Stimulated activated CD8-positive, alpha-beta memory T cell treated with anti-CD3 and anti-CD28 coated beads, Interleukin-12 subunit alpha, Interleukin-12 subunit beta, amount 100 ng/mL, for 1 hour (primary cell): ENCODE measurements around the gene RPAIN.
"Not testable (repeated sequence)": the region's sequence is repeated elsewhere in the genome, so short reads cannot be mapped to it uniquely, and the experiment has no call there.

Experiments used
- DNase-seq: peaks from one replicate; pipeline ENCODE4 v3.0.0-alpha.2; 2020; ENCODE audit warnings: low read depth

RPAIN gene

GRCh38 chr17:5429191-5429887 is 9.4 kb downstream of the RPAIN start:
- DNase-seq = no peak

GRCh38 chr17:5430413-5430999 is 10.5 kb downstream of the RPAIN start:
- DNase-seq = no peak

GRCh38 chr17:5431234-5431633 is 11.3 kb downstream of the RPAIN start:
- DNase-seq = not testable (repeated sequence)

GRCh38 chr17:5431949-5432556 is 12.1 kb downstream of the RPAIN start:
- no peak for DNase-seq

DNA sequence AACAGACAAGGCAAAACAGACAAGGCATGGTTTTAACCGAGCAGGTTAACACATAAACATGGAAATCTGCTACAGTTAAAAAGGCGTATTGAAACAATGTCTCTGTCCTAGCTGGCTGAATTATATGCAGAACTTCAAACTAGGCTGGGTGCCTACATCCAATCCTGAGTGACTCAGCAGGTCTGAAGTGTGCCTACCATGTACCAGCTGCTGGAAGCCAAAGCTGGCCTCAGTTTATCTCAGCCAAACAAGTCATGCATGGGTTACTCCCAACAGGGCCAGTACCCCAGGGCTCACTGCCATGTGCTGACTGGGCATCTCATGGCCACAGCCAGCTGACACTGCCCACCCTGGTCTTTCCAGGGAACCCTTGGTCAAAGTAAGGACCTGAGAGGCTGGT is 15.0 kb downstream of the RPAIN start:
- no peak for DNase-seq

DNA sequence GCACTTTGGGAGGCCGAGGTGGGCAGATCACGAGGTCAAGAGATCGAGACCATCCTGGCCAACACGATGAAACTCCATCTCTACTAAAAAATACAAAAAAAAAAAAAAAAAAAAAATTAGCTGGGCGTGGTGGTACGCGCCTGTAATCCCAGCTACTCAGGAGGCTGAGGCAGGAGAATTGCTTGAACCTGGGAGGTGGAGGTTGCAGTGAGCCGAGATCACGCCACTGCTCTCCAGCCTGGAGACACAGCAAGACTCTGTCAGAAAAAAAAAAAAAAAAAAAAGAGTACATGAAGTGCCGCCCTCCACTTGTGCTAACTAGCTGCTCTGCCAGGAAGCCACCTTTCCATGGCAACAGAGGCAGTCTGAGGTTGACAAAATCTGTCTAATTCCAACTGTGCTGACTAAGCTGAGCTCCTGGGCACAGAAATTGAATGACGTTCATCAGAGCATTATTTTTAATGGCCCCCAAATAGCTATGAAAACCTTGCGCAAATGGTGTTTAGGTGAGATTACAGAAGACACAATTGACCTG is 15.9 kb downstream of the RPAIN start:
- not testable (repeated sequence) for DNase-seq

- no peak for DNase-seq
Measured at GRCh38 chr17:5437721-5438317, 17.8 kb downstream of the RPAIN start.

GRCh38 chr17:5438716-5439445 is 18.9 kb downstream of the RPAIN start, which contains the start of gene C1QBP:
C1QBP (minus strand) TSS chr17:5439155; CDS start chr17:5439073, 82 bp downstream.
- peak; percentile 84 for DNase-seq

- DNase-seq = no peak
Measured at GRCh38 chr17:5439446-5439764, 19.4 kb downstream of the RPAIN start.

DNA sequence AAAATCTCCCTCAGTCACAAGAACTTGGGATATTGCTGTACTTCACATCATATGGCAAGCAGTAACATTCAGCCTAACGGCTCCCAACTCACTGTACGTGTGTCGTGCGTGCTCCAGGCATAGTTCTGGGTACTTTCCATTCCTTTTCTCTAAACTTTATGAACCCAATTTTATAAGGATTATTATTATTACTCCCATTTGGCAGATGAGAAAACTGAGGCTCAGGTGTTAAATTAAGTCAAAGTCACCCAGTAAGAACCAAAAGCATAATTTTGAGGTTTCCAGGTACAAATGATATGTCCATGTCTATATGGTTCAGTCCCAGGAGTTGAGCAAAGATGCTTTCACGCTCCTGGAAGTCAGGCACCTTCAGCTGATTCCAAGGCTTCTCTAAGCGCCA is 23.7 kb downstream of the RPAIN start:
- no peak for DNase-seq

GRCh38 chr17:5444209-5444608 is 24.2 kb downstream of the RPAIN start:
- DNase-seq = no peak

DNA sequence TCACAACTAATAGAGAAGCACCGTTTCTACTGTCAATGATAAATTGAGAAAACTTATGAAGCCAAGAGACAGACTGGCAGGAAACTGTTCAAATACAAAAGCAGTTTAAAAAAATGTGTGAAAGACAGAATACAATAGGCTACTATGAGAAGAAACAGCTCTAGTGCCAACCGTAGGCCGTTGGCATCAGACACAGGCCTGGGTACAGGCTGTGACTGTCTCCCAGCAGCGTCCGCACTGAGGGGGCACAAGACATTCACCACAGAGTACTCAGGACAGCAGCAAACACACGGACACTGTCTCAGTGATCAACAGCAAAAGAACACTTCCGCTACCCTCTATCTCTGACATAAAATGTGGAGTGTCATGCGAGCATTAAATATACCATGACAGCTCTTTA is 26.8 kb downstream of the RPAIN start:
- DNase-seq = no peak

DNA sequence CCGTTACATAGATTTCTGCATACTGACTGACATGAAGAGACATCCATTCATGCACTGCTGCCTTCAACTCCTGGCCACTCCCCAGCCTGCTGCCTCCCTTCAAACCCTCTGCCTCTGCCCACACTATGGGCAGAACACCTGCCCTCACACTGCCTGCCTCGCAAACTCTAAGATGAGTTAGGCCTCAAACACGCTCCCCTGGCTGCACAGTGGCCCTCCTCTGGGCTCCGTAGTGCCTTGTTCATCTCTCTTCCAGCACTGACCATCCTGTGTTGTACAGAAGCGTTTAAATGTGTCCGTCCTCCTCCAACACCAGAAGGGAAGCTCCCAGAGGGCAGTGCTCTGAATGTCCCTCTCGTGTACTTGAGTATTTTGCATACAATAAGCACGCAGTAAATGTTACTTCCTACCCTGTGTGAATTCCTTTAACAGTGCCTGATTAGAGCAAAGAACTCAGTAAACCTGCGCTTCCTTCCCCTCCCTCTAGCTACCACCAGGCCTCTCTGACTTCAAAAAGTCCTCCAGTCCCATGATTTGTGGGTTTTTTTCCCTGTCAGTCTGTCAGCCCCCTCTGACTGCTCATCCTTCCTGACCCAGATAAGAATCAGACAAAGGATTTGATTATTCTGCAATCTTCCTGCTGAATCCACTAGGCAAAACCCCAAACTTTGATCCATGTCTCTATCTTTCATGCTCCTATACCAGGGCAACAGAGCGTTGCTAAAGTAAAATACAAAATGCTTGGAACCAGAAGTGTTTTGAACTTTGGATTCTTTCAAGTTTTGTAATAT is 44.9 kb downstream of the RPAIN start:
- no peak for DNase-seq

- no peak for DNase-seq
Measured at GRCh38 chr17:5466295-5466694, 46.3 kb downstream of the RPAIN start.

- no peak for DNase-seq
Measured at GRCh38 chr17:5467416-5467815, 47.4 kb downstream of the RPAIN start.

GRCh38 chr17:5468075-5468473 is 48.1 kb downstream of the RPAIN start:
- no peak for DNase-seq

DNA sequence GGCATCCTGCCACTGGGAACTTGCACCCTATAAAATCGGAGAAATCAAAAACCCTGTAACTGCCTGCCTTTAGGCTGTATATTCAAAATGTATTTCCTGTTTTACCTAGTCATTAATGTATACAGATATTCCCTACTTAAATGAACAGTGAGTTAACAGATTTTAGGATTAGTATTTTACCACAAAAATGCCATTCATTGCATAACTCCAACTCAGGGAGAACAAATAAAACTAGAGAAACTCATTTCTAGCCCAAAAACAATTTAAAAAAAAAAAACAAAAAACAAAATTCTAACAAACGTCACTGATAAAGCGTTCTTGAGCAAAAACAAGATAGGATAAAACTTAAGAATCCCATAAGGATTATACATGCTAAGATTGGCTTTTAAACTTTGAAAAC is 52.5 kb downstream of the RPAIN start:
- DNase-seq = no peak

- DNase-seq = no peak
Measured at GRCh38 chr17:5473906-5474305, 53.9 kb downstream of the RPAIN start.

DNA sequence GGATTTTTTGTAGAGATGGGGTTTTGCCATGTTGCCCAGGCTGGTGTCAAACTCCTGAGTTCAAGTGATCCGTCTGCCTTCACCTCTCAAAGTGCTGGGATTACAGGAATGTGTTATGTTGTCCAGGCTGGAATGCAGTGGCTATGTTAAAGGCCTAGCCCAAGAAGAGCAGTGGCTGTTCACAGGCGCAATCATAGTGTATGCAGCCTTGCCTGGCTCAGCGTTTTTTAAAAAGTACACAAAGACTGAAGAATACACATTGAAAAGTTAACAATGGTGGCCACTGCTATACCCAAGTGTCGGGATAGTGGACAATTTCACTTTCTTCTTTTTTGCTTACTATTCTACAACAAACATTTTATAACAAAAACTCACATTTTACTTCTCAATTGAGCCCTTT is 59.0 kb downstream of the RPAIN start:
- no peak for DNase-seq

- DNase-seq = no peak
Measured at GRCh38 chr17:5480962-5481361, 61.0 kb downstream of the RPAIN start.

GRCh38 chr17:5481451-5481850 is 61.5 kb downstream of the RPAIN start:
- DNase-seq = no peak
